Measurements from ENCODE around the gene MEX3D.

Gene MEX3D

GRCh38 chr19:1558552-1558951 lies 9.6 kb downstream of the MEX3D start:
- ChIA-PET POLR2A (no interaction called here), CTCF (interaction anchor here (0.9 kb wide), 1 partner anchor 13 kb away, joined by 3 read pairs; no protein-coding TSS in a partner anchor)
- no peak for DNase-seq (ENCODE audit: extremely low spot score)
- TF ChIP-seq, protein P1, sequence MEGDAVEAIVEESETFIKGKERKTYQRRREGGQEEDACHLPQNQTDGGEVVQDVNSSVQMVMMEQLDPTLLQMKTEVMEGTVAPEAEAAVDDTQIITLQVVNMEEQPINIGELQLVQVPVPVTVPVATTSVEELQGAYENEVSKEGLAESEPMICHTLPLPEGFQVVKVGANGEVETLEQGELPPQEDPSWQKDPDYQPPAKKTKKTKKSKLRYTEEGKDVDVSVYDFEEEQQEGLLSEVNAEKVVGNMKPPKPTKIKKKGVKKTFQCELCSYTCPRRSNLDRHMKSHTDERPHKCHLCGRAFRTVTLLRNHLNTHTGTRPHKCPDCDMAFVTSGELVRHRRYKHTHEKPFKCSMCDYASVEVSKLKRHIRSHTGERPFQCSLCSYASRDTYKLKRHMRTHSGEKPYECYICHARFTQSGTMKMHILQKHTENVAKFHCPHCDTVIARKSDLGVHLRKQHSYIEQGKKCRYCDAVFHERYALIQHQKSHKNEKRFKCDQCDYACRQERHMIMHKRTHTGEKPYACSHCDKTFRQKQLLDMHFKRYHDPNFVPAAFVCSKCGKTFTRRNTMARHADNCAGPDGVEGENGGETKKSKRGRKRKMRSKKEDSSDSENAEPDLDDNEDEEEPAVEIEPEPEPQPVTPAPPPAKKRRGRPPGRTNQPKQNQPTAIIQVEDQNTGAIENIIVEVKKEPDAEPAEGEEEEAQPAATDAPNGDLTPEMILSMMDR (IDR thresholded peaks at IDR 0.05; ENCODE audit: control extremely low read depth, extremely low read depth, low read depth, missing control alignments), result no peak

GRCh38 chr19:1556390-1557070 lies 11.6 kb downstream of the MEX3D start:
- no peak for DNase-seq (ENCODE audit: extremely low spot score)
- ChIA-PET POLR2A (no interaction called here), CTCF (interaction anchor here (0.8 kb wide), 1 partner anchor 10 kb away, joined by 3 read pairs; no protein-coding TSS in a partner anchor)
- TF ChIP-seq, protein P1 (IDR thresholded peaks at IDR 0.05; ENCODE audit: control extremely low read depth, extremely low read depth, low read depth, missing control alignments), result no peak

DNA sequence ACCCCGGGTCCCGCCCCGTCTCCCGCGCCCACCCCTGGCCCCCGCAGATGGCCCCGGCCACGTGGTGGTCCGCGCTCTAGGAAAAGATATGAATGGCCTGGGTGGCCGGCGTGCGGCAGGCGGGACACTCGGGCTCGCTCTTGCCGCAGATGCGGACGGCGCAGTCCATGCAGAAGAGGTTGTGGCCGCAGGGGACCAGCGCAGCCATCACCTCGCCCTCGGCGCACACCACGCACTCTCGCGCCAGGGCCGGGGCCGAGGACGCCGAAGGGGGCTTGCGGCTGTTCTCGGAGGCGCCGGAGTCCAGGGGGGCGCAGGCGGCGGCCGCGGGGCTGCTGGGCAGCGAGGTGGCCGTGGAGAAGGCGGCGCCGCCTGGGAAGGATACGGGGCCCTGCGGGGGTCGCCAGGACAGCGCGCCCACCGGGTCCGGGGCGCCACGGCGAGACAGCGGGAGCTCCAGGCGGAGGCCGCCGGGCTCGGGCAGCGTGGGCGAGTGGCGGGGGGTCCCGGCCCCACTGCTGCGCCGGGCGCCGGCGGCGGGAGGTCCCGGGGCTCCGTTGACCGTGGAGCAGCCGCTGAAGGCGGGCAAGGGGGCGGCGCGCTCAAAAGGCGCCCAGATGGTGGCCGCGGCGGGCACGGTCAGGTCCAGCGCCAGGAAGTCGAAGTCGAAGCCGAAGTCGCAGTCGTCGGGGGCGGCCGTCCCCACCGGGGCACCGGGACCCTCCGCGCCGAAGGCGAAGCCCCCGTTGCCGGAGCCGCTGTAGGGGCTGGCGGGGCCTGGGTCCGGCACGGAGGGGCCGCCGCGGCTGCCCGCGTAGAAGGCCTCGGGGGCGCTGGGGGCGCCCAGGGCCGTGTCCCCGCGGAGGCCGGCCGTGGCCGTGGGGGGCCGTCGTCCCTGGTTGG lies 12.4 kb downstream of the MEX3D start:
- DNase-seq (ENCODE audit: extremely low spot score), result no peak
- CTCF ChIA-PET, result no interaction called here
- POLR2A ChIA-PET, result no interaction called here
- TF ChIP-seq, protein P1 (IDR thresholded peaks at IDR 0.05; ENCODE audit: control extremely low read depth, extremely low read depth, low read depth, missing control alignments), result no peak

GRCh38 chr19:1554968-1555367 lies 13.2 kb downstream of the MEX3D start:
- ChIA-PET CTCF (interaction anchor here (1.5 kb wide), 1 partner anchor 9 kb away, joined by 3 read pairs; no protein-coding TSS in a partner anchor), POLR2A (no interaction called here)
- TF ChIP-seq, protein P1 (IDR thresholded peaks at IDR 0.05; ENCODE audit: control extremely low read depth, extremely low read depth, low read depth, missing control alignments), result no peak
- DNase-seq (ENCODE audit: extremely low spot score), result no peak

- TF ChIP-seq, protein P1 (IDR thresholded peaks at IDR 0.05; ENCODE audit: control extremely low read depth, extremely low read depth, low read depth, missing control alignments), result no peak
- CTCF ChIA-PET, result interaction anchor here (1.5 kb wide), 1 partner anchor 11 kb away, joined by 3 read pairs; no protein-coding TSS in a partner anchor
- no peak for DNase-seq (ENCODE audit: extremely low spot score)
- POLR2A ChIA-PET, result no interaction called here
These were observed 14.7 kb downstream of the MEX3D start for GRCh38 chr19:1553415-1553814.

Data from GM10248 (cell line).